Mammary epithelial cell (primary cell): ENCODE results near the gene NRG3.

Source experiments
- CTCF ChIP-seq, 2 donors: IDR thresholded peaks in 1 of 2; conservative IDR thresholded peaks in 1 of 2; 2 replicates each; pipeline ENCODE4 v1.5.1; 2011 to 2012; ENCODE audit warnings: inconsistent platforms in 2 of 2, low read length in 2 of 2, mild to moderate bottlenecking in 2 of 2, control low read depth in 1 of 2, low read depth in 1 of 2; ENCODE audit not compliant: insufficient read depth in 1 of 2; ENCODE audit errors: extremely low read depth in 1 of 2
- EZH2 ChIP-seq: IDR thresholded peaks from 2 replicates; pipeline ENCODE4 v1.6.1; 2012; ENCODE audit warnings: low read length, inconsistent platforms, borderline replicate concordance

DNA sequence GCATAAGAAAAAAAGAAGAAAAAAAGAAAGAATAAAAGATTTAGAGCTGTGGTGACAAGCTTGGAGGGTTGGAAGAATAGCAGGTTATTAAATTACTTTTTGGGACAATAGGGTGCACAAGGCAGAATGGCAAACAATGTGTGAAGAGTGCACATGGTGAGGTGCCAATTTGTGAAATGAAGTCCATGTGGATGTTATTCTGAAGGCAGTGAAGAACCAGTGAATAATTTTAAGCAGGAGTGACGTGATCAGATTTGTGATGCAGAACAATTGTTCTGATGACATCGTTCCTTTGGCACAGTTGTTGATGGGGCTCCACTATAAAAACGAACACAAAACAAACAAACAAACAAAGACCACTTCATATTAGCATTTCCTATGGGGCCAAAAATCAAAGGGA lies 700.3 kb downstream of the NRG3 start:
- TF ChIP-seq EZH2 (no peak), CTCF (conservative IDR thresholded peaks at IDR 0.05 in 1 of 2, IDR thresholded peaks at IDR 0.05 in 1 of 2; ENCODE audit: extremely low read depth in 1 of 2, insufficient read depth in 1 of 2, low read depth in 1 of 2, low read length in 2 of 2) (no peak)
